Brain microvascular endothelial cell (primary cell): ENCODE data around the gene ZNF346.
"Not testable (repeated sequence)": the region's sequence is repeated elsewhere in the genome, so short reads cannot be mapped to it uniquely, and the experiment has no call there.

Experiments used
- DNase-seq: peaks from one replicate; pipeline ENCODE4 v3.0.0-alpha.2; 2020
- H3K27ac ChIP-seq: fragments of 250-450 bp; sonication (Bioruptor Pico); 2 replicates; pipeline ENCODE4 v1.5.1; 2020; ENCODE audit warnings: mild to moderate bottlenecking, moderate library complexity
- H3K27me3 ChIP-seq: fragments of 250-450 bp; sonication (Bioruptor Pico); replicated peaks from 2 replicates; pipeline ENCODE4 v1.5.1; 2020; ENCODE audit warnings: mild to moderate bottlenecking
- H3K36me3 ChIP-seq: fragments of 250-450 bp; sonication (Bioruptor Pico); replicated peaks from 2 replicates; pipeline ENCODE4 v1.5.1; 2020; ENCODE audit warnings: mild to moderate bottlenecking
- H3K4me3 ChIP-seq: 2 replicates; pipeline ENCODE4 v1.5.1; 2011; ENCODE audit warnings: low read depth, mild to moderate bottlenecking, control low read depth, low read length, moderate library complexity
- in situ Hi-C: cut with HindIII; loops from 2 replicates; pipeline ENCODE4 v1.10.0; 2017; ENCODE audit warnings: low sequenced_read_pairs, low pct_ligation_motif_present
- TF ChIP-seq, protein P1 (sequence below): IDR thresholded peaks from 2 replicates; pipeline ENCODE4 v1.5.1; 2011; ENCODE audit warnings: low read depth, mild to moderate bottlenecking, moderate library complexity, low read length, control low read depth, inconsistent platforms; ENCODE audit errors: missing control alignments

Gene ZNF346, protein sequence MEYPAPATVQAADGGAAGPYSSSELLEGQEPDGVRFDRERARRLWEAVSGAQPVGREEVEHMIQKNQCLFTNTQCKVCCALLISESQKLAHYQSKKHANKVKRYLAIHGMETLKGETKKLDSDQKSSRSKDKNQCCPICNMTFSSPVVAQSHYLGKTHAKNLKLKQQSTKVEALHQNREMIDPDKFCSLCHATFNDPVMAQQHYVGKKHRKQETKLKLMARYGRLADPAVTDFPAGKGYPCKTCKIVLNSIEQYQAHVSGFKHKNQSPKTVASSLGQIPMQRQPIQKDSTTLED

DNA sequence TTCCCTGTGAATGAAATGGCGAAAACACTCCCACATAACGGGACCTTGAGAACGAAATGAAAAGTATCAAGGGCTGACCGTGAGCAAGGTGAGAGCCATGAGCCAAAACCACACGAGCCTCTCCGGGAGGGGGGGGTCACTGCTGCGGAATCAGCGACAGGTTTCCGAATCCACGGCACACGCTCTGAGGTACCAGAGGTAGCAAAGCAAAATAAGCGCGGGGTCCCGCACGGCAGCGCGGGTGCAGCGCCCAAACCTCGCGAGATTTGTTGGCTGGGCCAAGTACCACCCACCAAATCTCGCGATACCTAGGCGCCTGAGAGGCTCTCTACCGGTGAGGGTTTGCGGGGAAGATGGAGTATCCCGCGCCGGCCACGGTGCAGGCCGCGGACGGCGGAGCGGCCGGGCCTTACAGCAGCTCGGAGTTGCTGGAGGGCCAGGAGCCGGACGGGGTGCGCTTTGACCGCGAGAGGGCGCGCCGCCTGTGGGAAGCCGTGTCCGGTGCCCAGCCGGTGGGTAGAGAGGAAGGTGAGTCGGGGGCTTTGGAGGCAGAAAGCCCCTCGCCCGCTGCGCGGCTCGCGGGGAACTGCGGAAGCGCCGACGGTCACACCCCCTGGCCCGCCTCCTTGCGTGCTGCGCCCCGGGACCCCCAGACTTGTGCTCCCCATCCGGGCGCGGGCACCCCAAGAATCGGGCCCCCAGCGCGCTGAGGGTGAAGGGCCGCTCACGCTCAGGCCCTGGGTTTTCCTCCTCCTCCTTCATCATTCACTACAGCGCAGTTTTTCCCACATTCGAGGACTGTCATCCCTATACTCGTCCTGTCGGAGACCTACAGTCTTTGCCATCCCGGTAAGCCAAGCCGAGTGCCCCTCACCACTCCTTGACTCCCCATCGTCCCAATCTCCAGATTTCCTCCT lies at the start of gene ZNF346:
Gene ZNF346, plus strand, starts transcription at position 311 of the 917 bp plus-strand sequence. Its CDS starts 43 bp downstream, at position 354.
- TF ChIP-seq, protein P1, sequence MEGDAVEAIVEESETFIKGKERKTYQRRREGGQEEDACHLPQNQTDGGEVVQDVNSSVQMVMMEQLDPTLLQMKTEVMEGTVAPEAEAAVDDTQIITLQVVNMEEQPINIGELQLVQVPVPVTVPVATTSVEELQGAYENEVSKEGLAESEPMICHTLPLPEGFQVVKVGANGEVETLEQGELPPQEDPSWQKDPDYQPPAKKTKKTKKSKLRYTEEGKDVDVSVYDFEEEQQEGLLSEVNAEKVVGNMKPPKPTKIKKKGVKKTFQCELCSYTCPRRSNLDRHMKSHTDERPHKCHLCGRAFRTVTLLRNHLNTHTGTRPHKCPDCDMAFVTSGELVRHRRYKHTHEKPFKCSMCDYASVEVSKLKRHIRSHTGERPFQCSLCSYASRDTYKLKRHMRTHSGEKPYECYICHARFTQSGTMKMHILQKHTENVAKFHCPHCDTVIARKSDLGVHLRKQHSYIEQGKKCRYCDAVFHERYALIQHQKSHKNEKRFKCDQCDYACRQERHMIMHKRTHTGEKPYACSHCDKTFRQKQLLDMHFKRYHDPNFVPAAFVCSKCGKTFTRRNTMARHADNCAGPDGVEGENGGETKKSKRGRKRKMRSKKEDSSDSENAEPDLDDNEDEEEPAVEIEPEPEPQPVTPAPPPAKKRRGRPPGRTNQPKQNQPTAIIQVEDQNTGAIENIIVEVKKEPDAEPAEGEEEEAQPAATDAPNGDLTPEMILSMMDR, result peak; percentile 49

DNA sequence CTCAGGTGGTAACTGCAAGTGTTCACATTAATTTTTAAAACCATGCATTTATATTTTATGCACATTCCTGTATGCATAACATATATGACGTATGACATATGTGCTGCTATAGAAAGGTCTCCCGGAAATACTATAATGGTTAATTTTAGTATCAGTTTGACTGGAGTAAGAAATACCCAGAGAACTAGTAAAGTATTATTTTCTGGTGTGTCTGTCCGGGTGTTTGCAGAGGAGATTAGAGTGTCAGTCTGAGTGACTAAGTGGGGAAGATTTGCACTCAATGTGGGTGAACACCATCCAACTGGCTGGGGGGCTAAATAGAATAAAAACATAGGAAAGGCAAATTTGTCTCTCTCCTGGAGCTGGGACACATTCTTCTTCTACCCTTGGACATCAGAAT lies 42.8 kb upstream of the ZNF346 start:
- TF ChIP-seq, protein P1, result no peak
- H3K27ac ChIP-seq, result no peak overlapping the region
- DNase-seq, result no peak
- no peak overlapping the region for H3K4me3 ChIP-seq
- peaks cover 29% of the 10 kb centered on the region for H3K36me3 ChIP-seq
- H3K27me3 ChIP-seq, result no peaks in the 10 kb centered on the region
- in situ Hi-C loops, result no loop called here

More for the DNA sequence above, at the start of gene ZNF346:
- Histone ChIP-seq H3K27me3 (no peaks in the 10 kb centered on the region), H3K27ac (peak within 1 kb of the TSS; percentile 47), H3K36me3 (no peaks in the 10 kb centered on the region), H3K4me3 (peak within 1 kb of the TSS; percentile 92)
- DNase-seq, result peak; percentile 85
- in situ Hi-C loops, result no loop called here

DNA sequence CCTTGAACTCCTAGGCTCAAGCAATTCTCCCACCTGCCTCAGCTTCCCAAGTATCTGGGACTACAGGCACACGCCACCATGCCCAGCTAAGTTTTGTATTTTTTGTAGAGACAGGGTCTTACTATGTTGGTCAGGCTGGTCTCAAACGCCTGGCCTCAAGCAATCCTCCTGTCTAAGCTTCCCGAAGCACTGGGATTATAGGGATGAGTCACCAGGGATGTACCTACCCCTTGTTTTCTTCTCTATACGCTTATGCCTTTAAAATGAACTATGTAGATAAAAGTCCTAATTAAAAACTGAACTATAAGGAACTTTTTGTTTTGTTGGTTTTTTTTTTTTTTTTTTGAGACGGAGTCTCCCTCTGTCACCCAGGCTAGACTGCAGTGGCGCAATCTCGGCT lies 41.7 kb upstream of the ZNF346 start:
- DNase-seq, result no peak
- H3K27ac ChIP-seq, result no peak overlapping the region
- H3K36me3 ChIP-seq, result peaks cover 24% of the 10 kb centered on the region

DNA sequence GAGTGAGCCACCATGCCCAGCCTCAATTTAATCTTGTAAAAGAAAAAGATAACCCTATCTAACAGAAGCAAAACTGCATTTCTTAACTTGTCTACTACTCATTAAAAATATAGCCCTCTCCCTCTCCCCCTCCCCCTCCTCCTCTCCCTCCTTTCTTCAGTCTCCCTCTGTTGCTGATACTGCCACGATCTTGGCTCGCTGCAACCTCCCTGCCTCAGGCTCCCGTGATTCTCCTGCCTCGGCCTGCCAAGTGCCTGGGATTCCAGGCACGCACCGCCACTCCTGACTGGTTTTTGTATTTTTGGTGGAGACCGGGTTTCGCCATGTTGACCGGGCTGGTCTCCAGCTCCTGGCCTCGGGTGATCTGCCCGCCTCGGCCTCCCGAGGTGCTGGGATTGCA lies 39.4 kb upstream of the ZNF346 start:
- H3K4me3 ChIP-seq, H3K27ac ChIP-seq, in situ Hi-C loops, H3K27me3 ChIP-seq, DNase-seq: not testable (repeated sequence)
- H3K36me3 ChIP-seq, result peaks cover 24% of the 10 kb centered on the region

More for the DNA sequence above, 41.7 kb upstream of the ZNF346 start:
- TF ChIP-seq, protein P1, result no peak
- in situ Hi-C loops, result no loop called here
- no peaks in the 10 kb centered on the region for H3K27me3 ChIP-seq
- H3K4me3 ChIP-seq, result no peak overlapping the region

DNA sequence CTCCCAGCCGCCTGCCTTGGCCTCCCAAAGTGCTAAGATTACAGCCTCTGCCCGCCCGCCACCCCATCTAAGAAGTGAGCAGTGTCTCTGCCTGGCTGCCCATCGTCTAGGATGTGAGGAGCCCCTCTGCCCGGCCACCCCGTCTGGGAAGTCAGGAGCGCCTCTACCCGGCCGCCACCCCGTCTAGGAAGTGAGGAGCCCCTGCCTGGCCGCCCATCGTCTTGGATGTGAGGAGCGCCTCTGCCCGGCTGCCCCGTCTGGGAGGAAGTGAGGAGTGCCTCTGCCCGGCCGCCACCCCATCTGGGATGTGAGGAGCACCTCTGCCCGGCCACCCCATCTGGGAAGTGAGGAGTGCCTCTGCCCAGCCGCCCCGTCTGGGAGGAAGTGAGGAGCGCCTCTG lies 38.9 kb upstream of the ZNF346 start:
- H3K36me3 ChIP-seq, result peaks cover 24% of the 10 kb centered on the region
- in situ Hi-C loops, H3K27me3 ChIP-seq, DNase-seq, H3K4me3 ChIP-seq, H3K27ac ChIP-seq: not testable (repeated sequence)

DNA sequence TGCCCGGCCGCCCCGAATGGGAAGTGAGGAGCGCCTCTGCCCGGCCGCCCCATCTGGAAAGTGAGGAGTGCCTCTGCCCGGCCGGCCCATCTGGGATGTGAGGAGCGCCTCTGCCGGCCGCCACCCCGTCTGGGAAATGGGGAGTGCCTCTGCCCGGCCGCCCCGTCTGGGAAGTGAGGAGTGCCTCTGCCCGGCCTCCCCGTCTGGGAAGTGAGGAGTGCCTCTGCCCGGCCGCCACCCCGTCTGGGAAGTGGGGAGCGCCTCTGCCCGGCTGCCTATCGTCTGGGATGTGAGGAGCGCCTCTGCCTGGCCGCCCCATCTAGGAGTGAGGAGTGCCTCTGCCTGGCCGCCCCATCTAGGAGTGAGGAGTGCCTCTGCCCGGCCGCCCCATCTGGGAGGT lies 38.3 kb upstream of the ZNF346 start:
- H3K27ac ChIP-seq, DNase-seq, H3K27me3 ChIP-seq, in situ Hi-C loops, H3K4me3 ChIP-seq: not testable (repeated sequence)
- peaks cover 22% of the 10 kb centered on the region for H3K36me3 ChIP-seq

DNA sequence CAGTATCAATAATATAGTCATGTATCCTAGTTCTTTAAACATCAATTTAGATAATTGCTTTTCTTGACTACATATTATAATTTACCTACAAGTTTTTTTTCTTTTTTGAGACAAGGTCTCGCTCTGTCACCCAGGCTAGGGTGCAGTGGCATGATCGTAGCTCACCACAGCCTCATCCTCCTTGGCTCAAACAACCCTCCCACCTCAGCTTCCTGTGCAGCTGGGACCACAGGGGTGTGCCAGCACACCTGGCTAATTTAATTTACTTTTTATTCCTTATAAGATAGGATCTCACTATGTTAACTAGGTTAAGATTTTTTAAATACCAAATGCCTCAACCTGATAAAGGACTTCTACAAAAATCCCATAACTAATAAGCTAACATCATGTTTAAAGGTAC lies 37.0 kb upstream of the ZNF346 start:
- in situ Hi-C loops, result no loop called here
- Histone ChIP-seq H3K27ac (no peak overlapping the region), H3K4me3 (no peak overlapping the region), H3K36me3 (peaks cover 12% of the 10 kb centered on the region), H3K27me3 (no peaks in the 10 kb centered on the region)
- no peak for DNase-seq
- TF ChIP-seq, protein P1, result no peak
